Measurements from ENCODE around the gene FAM110A. TPM values are rescaled to one million over a fixed set of nuclear protein-coding genes. Genes with fewer than 3 reads are reported as not detected.

Gene FAM110A
- total and polyA plus RNA-seq, 2 of the 8 experiments (the other 6 are each of a cell fraction or from before 2014, with no cell fraction given), result 10.1 to 10.9 TPM

- H3K36me3 ChIP-seq (ENCODE audit: control insufficient read depth in 2 of 4, insufficient read depth in 4 of 4, low read length in 3 of 4), result no peaks in the 10 kb centered on the region
- no peak overlapping the region for H2BK5ac ChIP-seq (ENCODE audit: low read depth, low read length)
- H2AFZ ChIP-seq (ENCODE audit: low read length), result no peak overlapping the region
Observed at GRCh38 chr20:819680-820322, 13.7 kb upstream of the FAM110A start.

More at GRCh38 chr20:819680-820322, 13.7 kb upstream of the FAM110A start:
- Histone ChIP-seq H3K9ac (replicated peaks in 1 of 4; ENCODE audit: extremely low read depth in 1 of 4, low read depth in 3 of 4, low read length in 3 of 4) (no peak overlapping the region), H3K18ac (ENCODE audit: extremely low read depth, low read length) (no peak overlapping the region), H3K23ac (ENCODE audit: insufficient read length) (no peak overlapping the region), H3K79me1 (ENCODE audit: low read depth, low read length) (no peaks in the 10 kb centered on the region), H3K14ac (ENCODE audit: insufficient read length) (no peak overlapping the region), H2BK12ac (ENCODE audit: low read depth, low read length) (no peak overlapping the region), H4K8ac (ENCODE audit: extremely low read depth, insufficient read depth, low read length) (no peak overlapping the region), H2BK20ac (ENCODE audit: low read length) (no peak overlapping the region), H2AK5ac (ENCODE audit: low read depth, low read length) (no peak overlapping the region), H3K79me2 (ENCODE audit: control insufficient read depth in 1 of 2, insufficient read depth in 2 of 2, low read length in 2 of 2) (no peaks in the 10 kb centered on the region), H3K4me2 (ENCODE audit: insufficient read depth in 1 of 2, low read depth in 2 of 2, low read length in 2 of 2) (no peak overlapping the region), H3K27ac (ENCODE audit: low read depth, low read length) (no peak overlapping the region), H3K4ac (replicated peaks; ENCODE audit: insufficient read length, low read depth, low read length) (no peak overlapping the region), H3K27me3 (replicated peaks in 1 of 4; ENCODE audit: control insufficient read depth in 3 of 4, extremely low read depth in 1 of 4, insufficient read depth in 3 of 4, low read length in 3 of 4) (no peaks in the 10 kb centered on the region), H3K4me3 (ENCODE audit: extremely low read depth in 1 of 4, insufficient read depth in 2 of 4, low read depth in 3 of 4, low read length in 4 of 4) (no peak overlapping the region), H4K20me1 (replicated peaks in 1 of 2; ENCODE audit: control insufficient read depth in 1 of 2, insufficient read depth in 2 of 2, low read length in 2 of 2) (no peaks in the 10 kb centered on the region), H4K5ac (ENCODE audit: insufficient read length, low read depth, low read length) (no peak overlapping the region), H3K23me2 (ENCODE audit: low read depth, low read length) (no peaks in the 10 kb centered on the region), H2BK15ac (ENCODE audit: low read length) (no peak overlapping the region), H2BK120ac (replicated peaks; ENCODE audit: low read depth, low read length) (no peak overlapping the region), H3K4me1 (replicated peaks in 1 of 4; ENCODE audit: control insufficient read depth in 3 of 4, insufficient read depth in 4 of 4, low read length in 3 of 4) (peaks cover 0 to 6% (median 0%) of the 10 kb centered on the region in 4 experiments; a peak in 2 of 7 replicates), H3K56ac (replicated peaks; ENCODE audit: insufficient read length, low read depth, low read length) (no peak overlapping the region), H4K91ac (replicated peaks; ENCODE audit: insufficient read length, low read length) (no peak overlapping the region), H3K9me3 (ENCODE audit: insufficient read depth in 2 of 2, low read depth in 1 of 2, low read length in 1 of 2) (no peaks in the 10 kb centered on the region)
- DNase-seq (ENCODE audit: low read depth in 1 of 2, low spot score in 2 of 2), result no peak
- 81% methylated on average over 8 of the region's 8 CpGs; no CpG with 5 or more reads in 1 of the 2 experiments for WGBS, 2 experiments (ENCODE audit: extremely low coverage in 1 of 2, insufficient coverage in 1 of 2, insufficient read length in 1 of 2, insufficient replicate concordance in 2 of 2, low coverage in 1 of 2, low lambda C conversion rate in 2 of 2, missing lambda C conversion rate in 1 of 2)
- CTCF ChIA-PET (ENCODE audit: partially characterized antibody), result interaction anchor here (0.6 to 10.2 kb wide), 5 partner anchors 11 to 137 kb away, joined by 3 to 153 read pairs (median 7); no protein-coding TSS in a partner anchor
- TF ChIP-seq EZH2 (IDR thresholded peaks at IDR 0.05; ENCODE audit: low read depth, low read length, severe bottlenecking), result no peak
- TF ChIP-seq SUZ12 (IDR thresholded peaks at IDR 0.05; ENCODE audit: low read length), result no peak
- TF ChIP-seq CHD2 (IDR thresholded peaks at IDR 0.05; ENCODE audit: low read length), result no peak
- TF ChIP-seq NRF1 (IDR thresholded peaks at IDR 0.05; ENCODE audit: low read depth, low read length), result no peak
- no peak for TF ChIP-seq TEAD4 (IDR thresholded peaks at IDR 0.05; ENCODE audit: low read depth, low read length)
- no peak for TF ChIP-seq NANOG (IDR thresholded peaks at IDR 0.05; ENCODE audit: insufficient read depth, low read depth, low read length, poor library complexity, severe bottlenecking)
- no peak for TF ChIP-seq CBX5 (IDR thresholded peaks at IDR 0.05; ENCODE audit: low read depth, low read length)
- no peak for TF ChIP-seq POLR2AphosphoS5 (IDR thresholded peaks at IDR 0.05; ENCODE audit: low read depth, low read length)
- no peak for TF ChIP-seq YY1 (IDR thresholded peaks at IDR 0.05; ENCODE audit: low read depth, low read length)
- no peak for FAIRE-seq
- POLR2A ChIA-PET (ENCODE audit: partially characterized antibody), result interaction anchor here (0.9 to 1.9 kb wide), 3 partner anchors 14 to 72 kb away, joined by 4 to 7 read pairs (median 4); partner anchors contain the start of gene FAM110A
